D721Med (cell line): ENCODE data around the gene CELA3B.

Experiments used
- DNase-seq: peaks from one replicate; pipeline ENCODE4 v3.0.0; 2011; ENCODE audit warnings: low spot score; ENCODE audit not compliant: insufficient read length
- FAIRE-seq: peaks from 2 replicates; lab custom pipeline; 2011; peaks lifted over from hg19 to GRCh38; lab: Jason Lieb, UNC
- TF ChIP-seq, protein P1 (sequence below): IDR thresholded peaks from 2 replicates; pipeline ENCODE4 v1.5.1; 2012; ENCODE audit warnings: mild to moderate bottlenecking, control low read depth; ENCODE audit not compliant: insufficient read depth; ENCODE audit errors: missing control alignments

Gene CELA3B

DNA sequence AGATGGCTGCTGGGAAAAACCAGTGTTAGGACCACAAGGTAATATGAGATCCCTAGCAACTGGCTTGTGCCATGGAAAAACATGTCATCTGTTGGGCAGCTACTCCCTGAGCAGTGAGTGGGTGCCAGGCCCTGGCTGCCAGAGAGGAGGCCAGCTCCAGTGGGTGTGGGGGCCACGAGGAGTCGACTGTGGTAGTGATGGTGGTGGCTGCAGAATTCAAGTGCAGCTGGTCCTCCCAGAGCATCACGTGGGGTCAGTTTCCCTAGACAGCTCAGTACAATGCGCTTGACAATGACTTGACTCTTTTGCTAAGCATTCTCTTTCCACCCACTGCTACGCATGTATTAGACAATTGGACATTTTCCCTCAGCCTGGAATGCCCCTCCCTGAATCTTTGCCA, 61.2 kb downstream of the CELA3B start:
- DNase-seq, result no peak
- FAIRE-seq, result no peak
- TF ChIP-seq, protein P1, sequence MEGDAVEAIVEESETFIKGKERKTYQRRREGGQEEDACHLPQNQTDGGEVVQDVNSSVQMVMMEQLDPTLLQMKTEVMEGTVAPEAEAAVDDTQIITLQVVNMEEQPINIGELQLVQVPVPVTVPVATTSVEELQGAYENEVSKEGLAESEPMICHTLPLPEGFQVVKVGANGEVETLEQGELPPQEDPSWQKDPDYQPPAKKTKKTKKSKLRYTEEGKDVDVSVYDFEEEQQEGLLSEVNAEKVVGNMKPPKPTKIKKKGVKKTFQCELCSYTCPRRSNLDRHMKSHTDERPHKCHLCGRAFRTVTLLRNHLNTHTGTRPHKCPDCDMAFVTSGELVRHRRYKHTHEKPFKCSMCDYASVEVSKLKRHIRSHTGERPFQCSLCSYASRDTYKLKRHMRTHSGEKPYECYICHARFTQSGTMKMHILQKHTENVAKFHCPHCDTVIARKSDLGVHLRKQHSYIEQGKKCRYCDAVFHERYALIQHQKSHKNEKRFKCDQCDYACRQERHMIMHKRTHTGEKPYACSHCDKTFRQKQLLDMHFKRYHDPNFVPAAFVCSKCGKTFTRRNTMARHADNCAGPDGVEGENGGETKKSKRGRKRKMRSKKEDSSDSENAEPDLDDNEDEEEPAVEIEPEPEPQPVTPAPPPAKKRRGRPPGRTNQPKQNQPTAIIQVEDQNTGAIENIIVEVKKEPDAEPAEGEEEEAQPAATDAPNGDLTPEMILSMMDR, result no peak
